GM21529 (cell line): ENCODE data around the gene RXRA.

Experiments used
- ATAC-seq: cut with Tn5 transposase; IDR thresholded peaks from one replicate; pipeline ENCODE4 v1.9.1; 2021; ENCODE audit not compliant: unreplicated experiment

The RXRA gene

DNA sequence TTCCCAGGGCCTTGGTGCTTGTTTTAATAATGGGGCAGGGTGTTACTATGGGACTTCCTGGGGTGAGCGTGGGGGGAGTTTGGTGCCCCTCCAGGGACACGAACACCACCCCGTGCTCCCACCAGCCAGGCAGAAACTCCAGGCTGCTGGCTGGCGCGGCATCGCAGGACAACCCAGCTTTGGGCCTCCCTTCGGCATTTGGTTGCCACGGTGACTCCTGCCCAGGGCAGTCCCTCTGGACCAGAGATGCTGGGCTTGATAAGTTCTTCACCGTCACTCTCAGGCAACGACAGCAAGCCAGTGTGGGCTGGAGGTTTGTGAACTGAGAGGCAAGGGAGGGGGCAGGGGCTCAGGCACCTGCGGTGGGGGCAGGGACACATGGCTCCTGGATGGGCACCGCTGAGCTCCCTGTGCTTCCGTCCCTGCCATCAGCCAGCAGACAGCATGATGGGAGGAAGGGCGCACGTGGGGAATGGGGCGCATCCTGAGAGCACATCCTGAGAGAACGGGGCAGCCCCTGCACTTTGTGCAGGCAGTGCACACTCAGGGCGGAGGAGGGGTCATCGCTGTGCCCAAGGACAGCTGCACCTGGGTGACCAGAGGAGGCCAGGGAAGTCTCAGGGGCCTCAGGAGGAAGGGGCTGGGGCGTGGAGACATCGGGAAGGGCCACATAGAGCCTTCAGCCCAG lies 116.4 kb downstream of the RXRA start:
- ATAC-seq = no peak

DNA sequence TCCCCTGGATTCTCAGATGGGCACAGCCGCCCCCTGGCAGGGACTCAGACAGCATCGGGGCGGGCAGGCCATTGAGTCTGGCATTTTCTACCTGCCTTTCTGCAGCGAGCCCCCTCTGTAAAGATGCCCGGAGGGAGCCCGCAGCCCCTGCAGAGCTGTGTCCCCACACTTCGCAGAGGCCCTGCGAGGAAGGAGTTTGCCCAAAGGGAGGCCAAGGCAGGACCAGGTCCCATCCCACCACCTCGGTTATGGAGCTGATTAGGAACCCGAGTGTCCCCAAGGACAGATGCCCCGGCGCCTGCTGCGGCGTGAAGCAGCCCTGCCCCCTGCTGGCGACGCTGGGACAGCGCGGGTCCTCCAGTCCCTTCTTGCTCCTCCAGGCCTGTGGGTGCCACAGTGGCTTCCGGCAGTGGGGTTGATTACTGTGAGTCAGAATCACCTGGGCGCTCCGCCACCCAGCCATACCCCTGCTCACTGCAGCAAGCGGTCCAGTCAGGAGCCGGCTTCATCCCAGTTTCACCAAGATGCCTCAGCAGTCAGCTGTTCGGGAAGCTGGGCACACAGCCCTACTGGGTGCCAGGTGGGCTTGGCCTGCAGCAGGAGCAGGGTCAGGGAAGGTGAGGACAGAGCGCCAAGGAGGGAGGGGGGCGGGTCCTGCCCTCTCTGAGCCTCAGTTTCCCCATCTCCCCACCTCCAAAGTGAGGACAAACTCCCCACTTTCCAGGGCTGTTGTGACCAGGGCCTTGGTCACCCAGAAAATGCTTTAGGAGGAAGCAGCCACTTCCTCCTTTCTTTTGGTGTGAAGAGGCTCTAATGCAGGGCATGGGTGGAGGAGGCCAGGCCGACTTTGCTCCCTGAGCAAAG lies 117.2 kb downstream of the RXRA start:
- ATAC-seq = peak; percentile 68

DNA sequence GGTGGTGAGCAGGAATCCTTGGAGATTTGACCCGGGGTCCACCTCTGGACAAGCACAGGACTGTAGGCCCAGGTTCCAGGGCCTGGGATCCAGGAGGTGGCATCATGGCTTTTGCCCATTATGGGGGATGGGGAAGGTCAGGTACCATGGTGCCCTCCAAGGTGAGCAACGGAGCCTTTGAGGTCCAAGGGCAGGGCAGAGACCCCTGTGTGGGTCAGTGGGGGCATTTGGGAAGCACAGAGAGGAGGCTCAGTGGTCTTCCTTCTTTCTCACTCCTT lies 117.7 kb downstream of the RXRA start:
- no peak for ATAC-seq

DNA sequence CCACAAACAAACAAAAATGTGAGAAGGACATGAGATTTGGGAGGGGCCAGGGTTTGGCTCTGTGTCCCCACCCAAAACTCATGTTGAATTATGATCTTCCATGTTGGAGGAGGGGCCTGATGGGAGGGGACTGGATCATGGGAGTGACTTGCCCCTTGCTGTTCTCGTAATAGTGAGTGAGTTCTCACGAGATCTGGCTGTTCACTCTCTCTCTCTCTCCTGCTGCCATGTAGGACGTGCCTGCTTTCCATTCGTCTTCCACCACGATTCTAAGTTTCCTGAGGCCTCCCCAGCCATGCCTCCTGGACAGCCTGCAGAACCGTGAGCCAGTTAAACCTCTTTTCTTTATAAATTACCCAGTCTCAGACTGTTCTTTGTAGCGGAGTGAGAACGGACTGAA lies 118.7 kb downstream of the RXRA start:
- ATAC-seq = no peak

DNA sequence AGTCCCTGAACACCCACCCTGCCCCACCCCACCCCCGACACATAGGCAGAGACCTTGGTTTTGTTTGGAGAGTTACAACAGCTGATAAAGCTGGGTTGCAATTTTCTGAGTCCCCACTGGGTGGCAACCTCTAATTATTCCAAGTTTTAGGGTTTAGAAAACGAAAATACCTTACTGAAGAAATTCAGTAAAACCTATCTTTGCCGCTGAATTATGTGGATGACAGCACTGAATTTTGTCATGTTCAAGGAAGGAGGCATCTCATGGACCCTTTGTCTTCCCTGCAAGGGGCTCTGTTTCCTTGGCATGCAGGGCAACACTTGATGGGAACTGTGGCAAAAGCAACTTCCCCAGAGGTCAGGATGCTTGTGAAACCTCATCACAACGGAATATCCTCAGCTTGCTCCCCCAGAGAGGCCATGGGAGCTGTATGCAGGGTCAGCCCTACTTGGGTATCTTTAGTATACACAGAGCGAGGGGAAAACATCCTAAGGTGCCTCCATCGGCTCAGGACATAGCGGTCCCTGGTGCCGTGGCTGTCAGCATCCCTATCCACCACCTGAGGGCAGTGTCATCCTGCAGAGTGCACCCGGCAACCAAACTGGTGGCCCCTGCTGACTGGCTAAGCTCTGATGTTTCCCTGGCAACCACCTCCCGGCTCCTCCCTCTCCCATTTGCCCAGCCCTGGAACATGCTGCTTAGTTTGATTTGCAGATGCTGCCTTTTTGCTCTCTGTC lies 123.1 kb downstream of the RXRA start:
- ATAC-seq = peak; percentile 82

DNA sequence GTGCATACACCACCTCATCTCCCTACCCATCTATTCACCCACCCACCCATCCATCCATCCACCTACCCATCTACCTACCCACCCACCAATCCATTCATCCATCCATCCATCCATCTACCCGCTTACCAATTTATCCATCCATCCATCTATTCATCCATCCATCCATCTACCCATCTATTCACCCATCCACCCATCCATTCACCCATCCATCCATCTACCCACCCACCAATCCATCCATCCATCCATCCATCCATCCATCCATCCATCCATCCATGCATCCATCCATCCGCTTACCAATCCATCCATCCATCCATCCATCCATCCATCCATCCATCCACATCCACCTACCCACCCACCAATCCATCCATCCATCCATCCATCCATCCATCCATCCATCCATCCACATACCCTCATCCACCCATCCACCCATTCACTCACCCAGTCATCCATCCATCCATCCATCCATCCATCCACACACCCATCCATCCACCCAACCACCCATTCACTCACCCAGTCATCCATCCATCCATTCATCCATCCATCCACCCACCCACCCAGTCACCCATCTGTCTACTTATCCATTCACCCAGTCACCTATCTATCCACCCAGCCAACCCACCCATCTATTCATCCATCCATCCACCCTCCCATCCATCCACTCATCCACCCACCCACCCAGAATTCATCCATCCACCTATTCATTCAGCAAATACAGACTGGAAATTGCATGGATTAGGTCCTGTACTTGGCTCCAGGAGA lies 125.6 kb downstream of the RXRA start:
- no peak for ATAC-seq

DNA sequence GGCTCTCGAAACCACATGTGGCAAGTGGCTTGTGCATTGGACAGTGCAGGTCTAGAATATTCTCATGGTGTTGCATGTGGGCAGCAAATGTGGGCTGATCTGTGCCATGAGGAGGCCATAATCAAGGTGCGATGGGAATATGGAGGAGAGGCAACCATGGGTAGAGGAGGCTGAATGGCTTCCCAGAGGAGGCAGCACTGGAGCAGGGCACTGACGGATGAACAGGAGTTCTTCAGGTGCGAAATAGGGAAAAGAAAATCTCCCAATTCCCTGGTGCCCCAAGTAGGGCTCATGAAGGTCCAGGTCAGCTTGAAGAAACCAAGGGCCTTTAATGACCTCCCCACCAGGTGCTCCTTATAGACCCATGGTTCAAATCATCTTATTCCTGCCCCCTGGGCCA lies 126.5 kb downstream of the RXRA start:
- ATAC-seq = no peak

DNA sequence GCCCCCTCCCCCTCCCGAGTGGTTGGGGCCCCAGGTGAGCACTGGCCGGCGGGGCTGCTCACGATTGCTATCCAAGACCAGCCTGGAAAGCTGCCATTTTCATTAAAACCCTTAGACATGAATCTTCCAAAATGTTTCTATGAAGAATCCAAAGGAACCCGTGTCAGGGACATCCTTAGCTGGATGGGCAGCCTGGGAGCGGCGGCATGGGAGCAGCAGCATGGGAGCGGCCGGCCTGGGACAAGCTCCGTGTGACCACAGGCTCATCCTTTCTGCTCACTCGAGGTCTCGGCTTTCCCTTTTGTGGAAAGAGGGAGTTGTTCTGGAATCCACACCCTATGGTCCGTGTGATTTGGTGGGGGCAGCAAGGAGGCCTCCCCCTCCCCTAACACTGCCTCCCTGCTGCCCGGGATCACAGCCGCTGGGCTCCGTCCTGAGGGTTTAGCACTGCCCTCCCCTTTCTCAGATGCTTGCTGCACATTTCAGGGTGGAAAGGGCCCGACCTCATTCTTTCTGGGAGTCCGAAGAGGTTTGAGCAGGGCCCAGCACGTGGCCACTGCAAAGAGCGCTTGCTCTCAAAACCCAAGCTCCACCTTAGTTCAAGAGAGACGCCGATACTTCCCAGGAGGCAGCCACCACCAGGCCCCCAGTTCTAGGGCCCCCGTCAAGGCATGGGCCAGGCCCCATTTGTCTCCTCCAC lies 127.7 kb downstream of the RXRA start:
- no peak for ATAC-seq

DNA sequence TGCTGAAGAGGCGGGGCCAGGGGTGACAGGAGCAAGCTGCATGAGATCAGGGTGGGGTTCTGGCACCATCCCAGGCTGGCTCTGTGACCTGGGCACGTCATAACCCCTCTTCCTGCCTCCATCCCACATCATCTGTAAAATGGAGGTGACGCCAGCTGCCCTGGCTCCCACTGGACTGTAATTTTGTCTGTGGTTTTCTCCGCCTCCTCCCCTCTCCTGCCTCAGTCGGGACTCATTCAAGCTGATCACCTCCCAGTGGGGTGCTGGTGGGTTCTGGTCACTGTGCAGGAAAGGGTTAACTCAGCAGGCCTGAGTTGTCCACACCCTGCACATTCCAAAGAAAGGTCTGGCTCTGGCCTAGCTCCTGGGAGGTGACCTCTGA lies 128.2 kb downstream of the RXRA start:
- ATAC-seq = no peak

DNA sequence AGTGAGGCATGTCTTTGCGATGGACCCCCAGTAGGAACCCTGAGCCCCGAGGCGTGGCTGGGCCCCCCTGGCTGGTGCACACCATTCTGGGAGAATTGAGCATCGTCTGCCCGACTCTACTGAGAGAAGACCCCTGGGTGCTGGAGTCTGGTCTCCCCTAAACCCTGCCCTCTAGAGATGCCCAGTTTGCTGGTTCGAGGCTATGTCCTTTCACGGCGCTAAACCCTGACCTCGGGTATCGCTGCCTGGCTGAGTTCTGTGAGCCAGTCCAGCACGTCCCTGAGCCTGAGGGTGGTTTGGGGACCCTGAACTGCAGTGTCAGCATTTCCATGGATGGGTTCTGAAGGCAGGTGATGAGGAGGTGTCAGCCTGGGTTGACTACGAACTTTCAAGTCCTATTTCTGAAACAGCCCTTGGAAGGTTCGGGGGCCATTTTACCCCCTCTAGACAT lies 128.8 kb downstream of the RXRA start:
- ATAC-seq = no peak

DNA sequence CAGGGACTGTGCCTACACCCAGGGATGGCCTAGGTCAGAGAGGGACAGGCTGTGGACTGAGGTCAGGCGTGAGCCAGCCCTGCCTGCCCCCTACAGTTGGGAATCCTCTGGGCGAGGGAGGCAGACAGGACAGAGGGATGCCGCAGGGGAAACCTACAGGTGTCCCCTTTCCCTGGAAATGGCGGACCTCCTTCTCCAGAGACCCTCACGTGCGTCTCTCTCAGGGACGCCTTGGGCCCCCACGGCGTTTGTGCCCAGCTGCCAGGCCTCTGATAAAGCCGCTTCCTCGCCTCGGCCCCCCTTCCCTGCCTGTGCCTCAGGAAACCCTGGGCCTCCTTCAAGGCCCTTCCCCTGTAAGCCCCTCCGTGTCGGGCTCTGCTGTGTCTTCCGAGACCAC lies 129.3 kb downstream of the RXRA start:
- no peak for ATAC-seq

DNA sequence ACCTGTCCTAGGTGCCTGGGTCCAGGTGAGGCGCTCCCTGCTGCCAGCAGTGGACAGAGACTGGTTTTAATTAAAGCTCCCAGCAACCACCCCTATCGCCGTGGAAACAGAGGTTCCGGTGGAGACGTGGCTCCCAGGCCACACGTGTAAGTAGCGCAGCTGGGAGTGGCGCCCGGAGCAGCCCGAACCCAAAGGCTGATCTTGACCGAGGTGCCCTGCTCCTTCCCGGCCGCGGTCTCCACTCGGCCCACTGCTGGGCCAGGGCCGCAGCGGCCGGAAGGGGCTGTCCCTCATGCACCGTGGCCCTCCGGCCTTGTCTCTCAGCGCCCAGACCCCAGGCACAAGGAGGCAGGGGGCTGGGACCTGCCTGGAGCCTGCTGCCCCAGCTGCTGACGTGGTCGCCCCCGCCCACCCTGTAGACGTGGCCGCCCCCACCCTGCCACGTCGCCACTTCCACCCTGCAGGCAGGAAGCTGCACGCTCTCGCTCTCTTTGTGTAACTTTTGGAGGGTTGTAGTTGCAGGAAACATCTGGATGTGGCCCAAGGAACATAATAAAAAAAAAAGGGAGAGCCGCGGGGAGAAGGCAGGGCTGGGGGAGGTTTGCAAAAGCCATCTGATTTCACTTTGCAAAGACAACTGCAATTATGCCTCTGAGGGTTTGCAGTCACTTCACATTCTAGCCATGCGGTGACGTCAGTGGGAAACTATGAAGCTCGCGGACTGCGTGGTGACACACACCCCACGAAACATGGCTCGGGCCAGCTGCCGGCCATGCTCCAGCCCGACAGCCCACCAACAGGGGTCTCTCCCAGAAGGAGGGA lies 129.9 kb downstream of the RXRA start:
- no peak for ATAC-seq

DNA sequence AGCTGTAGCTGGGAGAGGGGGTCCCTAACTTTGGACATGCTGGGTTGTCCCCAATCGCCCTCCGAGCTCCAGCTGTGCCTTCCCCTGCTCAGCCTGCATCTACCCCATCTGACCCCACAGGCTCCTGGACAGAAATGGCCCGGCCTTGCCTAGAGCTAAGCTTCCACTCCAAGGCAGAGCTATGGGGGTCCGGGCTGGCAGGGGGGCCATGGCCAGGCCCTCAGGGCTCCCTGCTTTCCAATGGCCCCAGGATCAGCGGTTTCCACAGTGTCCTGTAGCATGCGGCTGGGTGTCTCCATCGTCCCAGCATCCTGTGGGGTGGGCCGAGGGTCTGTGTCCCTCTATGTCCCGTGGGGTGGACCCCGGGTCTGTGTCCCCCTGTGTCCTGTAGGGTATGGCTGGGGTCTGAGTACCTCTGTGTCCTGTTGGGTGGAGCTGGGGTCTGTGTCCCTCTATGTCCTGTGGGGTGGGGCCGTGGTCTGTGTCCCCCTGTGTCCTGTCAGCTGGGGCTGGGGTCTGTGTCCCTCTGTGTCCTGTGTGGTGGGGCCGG lies 130.6 kb downstream of the RXRA start:
- ATAC-seq = no peak

DNA sequence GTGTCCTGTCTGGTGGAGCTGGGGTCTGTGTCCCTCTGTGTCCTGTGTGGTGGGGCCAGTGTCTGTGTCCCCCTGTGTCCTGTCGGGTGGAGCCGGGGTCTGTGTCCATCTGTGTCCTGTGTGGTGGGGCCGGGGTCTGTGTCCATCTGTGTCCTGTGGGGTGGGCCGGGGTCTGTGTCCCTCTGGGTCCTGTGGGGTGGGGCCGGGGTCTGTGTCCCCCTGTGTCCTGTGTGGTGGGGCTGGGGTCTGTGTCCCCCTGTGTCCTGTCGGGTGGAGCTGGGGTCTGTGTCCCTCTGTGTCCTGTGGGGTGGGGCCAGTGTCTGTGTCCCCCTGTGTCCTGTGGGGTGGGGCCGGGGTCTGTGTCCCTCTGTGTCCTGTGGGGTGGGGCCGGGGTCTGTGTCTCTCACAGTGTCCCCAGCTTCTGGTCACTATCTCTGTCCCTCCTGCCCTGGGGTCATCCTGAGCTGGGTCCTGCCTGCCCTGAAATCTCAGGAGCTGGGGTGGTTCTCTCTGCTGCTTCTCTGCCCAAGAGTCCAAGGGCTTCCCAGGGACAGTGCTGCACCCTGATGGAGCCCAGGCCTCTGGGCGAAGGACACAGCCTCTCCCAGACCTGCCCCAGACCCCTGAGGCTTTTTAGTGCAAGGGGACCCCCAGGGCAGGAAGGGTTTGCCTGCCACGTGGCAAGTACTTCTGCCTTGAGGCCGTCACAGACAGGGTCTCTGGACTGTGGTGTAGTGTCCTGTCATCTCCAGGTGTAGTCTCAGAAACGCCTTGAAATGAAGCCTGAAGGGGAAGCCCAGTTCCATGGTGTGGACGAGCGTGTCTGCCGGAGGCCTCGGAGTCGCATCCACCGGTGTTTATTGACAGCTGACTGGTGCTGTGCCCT lies 131.3 kb downstream of the RXRA start:
- no peak for ATAC-seq

DNA sequence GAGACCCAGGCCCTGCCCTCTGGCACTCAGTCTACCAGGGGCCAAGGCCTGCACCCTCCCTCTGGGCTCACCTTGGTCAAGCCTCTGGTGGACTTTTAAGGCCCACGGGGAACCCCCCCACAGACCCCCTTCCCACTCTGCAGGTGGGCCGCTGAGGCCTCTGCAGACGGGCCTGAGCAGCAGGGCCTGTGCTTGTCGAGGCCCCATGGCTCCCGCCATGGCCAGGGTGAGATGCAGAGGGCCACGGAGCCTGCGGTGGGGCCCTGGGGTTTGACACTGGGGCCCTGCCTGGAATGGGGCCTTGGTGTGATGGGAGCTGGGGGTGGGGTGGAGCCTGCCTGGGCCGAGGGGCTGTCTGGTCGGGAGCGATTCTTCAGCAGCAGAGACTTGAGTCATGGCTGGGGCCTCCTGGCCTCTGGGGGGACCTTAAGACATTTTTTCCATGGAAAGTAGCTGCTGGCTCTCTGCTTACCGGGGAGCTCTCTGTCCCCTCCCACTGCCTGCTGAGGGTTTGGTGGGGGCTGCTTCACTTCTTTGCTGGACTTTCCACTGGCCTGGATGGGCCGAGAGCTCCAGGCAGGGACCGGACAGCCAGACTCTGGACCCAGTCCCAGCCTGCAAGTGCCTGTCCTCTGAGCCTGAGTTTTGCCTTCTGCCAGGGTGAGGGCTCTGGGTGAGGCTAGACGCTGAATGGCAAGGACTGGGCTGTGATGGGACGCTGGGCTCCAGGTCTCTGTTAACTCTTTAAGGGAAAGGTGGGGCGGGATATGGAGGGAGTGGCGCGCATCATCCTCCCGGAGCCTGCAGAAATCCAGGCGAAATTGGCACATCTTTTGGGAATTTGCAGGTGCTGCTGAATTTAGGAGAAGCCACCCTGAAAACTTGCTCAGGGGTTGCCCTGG lies 132.2 kb downstream of the RXRA start:
- ATAC-seq = no peak

DNA sequence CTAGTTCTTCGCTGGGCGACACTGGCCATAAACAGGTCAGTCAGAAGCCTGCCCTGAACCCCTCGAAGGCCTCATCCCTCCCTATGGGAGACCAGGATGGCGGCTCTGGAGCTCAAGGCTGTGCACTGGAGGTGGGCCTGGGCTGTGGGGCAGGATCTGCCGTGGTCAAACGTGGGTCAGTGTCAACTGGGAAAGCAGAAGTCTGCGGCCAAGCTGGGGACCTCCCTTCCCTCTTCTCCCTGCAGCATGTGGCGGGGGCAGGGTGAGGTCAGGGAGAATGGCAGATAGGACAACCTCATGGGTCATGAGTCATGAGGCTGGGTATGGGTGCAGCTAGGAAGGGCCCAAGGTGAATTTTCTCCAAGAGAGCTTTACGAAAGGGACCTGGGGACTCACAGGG lies 132.9 kb downstream of the RXRA start:
- no peak for ATAC-seq

DNA sequence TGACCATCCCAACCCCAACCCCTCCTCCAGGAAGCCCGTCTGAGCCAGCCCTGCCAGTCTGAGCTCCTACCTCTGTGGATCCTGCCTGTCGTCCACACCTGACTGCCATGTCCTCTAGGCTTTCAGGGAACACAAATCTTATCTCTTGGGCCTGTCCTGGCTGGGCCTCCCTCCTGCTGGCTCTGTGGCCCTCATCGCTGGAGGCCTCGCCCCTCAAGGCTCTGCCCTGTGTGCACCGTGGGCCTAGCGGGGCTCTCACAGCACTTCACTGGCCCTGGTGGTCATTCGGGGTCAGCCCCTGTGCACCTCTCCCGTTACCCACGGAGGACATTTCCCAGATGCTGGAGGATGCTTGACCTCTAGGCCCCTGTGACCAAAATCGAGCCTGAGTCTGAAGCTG lies 133.3 kb downstream of the RXRA start:
- ATAC-seq = no peak

DNA sequence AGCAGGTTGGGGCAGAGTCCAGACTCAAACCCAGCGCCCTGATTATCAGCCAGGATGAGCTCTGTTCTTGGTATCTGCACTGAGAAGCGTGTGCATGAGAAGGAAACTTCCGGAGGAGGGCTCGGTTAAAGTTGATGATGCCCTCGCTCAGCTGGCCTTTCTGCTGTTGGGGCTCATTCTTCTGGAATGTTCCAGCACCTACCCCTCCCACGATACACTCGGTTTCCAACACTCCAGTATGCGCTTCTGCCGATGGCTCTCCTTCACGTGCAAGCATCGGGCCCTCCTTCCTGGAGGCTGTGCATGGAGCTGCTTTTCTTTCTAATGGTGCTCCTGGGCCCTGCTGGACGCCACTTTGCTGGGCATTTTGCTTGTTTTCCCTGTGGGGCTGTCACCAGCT lies 134.0 kb downstream of the RXRA start:
- no peak for ATAC-seq
